WI38 (cell line): ENCODE measurements around the gene GPN2.
A peak's percentile ranks its signal among the peaks of the same experiment; 100 is the strongest.

Experiments
- H3K4me3 ChIP-seq: 2 replicates; pipeline ENCODE4 v1.5.1; 2011; ENCODE audit warnings: low read depth, mild to moderate bottlenecking, control low read depth, low read length
- TF ChIP-seq, protein P1 (sequence below): IDR thresholded peaks from 2 replicates; pipeline ENCODE4 v1.5.1; 2012; ENCODE audit warnings: low read depth, mild to moderate bottlenecking, control low read depth, low read length

Gene GPN2

DNA sequence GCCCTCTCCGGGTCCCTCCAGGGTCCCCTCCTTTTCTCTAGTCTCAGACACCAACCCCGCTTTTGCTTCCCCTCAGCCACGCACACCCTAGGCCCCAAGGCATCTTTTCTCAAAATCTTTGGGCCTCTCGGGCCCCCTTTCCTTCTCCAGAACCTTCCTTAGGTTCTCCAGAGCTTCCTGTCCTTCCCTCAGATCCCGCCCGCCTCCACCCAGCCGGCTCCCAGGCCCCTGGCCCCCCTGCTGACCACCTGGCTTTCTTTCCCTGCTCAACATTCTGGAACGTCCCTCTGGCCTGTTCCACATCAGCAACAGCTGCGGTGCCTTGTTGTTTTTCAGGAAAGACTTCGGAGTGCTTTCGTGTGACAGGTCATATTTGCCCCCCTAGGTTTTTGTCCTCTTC lies 62.4 kb downstream of the GPN2 start:
- H3K4me3 ChIP-seq: peak overlapping the region; percentile 72
- TF ChIP-seq, protein P1, sequence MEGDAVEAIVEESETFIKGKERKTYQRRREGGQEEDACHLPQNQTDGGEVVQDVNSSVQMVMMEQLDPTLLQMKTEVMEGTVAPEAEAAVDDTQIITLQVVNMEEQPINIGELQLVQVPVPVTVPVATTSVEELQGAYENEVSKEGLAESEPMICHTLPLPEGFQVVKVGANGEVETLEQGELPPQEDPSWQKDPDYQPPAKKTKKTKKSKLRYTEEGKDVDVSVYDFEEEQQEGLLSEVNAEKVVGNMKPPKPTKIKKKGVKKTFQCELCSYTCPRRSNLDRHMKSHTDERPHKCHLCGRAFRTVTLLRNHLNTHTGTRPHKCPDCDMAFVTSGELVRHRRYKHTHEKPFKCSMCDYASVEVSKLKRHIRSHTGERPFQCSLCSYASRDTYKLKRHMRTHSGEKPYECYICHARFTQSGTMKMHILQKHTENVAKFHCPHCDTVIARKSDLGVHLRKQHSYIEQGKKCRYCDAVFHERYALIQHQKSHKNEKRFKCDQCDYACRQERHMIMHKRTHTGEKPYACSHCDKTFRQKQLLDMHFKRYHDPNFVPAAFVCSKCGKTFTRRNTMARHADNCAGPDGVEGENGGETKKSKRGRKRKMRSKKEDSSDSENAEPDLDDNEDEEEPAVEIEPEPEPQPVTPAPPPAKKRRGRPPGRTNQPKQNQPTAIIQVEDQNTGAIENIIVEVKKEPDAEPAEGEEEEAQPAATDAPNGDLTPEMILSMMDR: no peak

GRCh38 chr1:26827106-26827604 lies 62.9 kb downstream of the GPN2 start:
- H3K4me3 ChIP-seq: peak overlapping the region; percentile 72
- TF ChIP-seq, protein P1: no peak

- peak within 1 kb of the TSS; percentile 72 for H3K4me3 ChIP-seq
- TF ChIP-seq, protein P1: peak; percentile 30; the same call in 1 of the 2 replicates
Measured at GRCh38 chr1:26826261-26827105, 63.6 kb downstream of the GPN2 start, which contains the start of gene ZDHHC18. ZDHHC18 (plus strand) TSS chr1:26826688; CDS start chr1:26826805, 117 bp downstream.
